ENCODE data around the gene SCARF2.
"Not testable (repeated sequence)": the region's sequence is repeated elsewhere in the genome, so short reads cannot be mapped to it uniquely, and the experiment has no call there.

The SCARF2 gene

DNA sequence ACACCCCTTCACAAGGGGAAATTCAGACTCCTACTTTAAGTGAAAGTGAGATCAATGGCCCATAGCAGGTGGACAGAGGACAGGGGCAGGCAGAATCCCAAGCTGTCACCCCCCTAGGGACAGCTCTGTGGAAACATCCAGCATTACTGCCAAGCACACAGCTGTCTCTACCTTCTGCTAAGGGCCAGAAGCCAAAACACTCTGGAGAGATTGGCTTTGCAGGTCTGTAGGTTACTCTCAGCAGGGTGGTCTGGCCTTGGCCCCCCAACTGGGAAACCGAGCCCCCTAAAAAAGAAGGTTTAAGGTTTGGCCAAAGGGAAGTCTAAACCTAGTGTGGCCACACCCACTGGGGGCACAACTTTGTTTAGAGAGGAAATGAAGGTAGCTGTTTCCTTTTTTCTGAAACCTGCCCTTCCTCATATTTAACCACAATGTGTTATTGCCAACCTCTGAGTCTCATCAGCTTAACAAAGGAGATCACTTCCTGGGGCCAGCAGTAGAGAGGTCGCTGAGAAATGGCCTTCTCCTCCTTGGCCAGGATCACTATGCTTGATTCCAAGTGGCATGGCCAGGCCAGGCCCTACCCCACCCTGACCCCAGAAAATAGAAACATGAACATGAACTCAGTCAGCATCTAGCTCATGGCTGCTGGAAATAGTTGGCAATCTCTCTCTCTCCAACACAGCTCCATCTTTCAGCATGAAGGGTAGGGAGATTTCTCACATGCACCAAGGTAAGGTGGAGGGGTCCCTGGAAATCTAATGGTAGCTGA lies 25.9 kb upstream of the SCARF2 start:
- FAIRE-seq (peak; percentile 89), DNase-seq (ENCODE audit: extremely low spot score, insufficient read length, low read depth) (no peak)

DNA sequence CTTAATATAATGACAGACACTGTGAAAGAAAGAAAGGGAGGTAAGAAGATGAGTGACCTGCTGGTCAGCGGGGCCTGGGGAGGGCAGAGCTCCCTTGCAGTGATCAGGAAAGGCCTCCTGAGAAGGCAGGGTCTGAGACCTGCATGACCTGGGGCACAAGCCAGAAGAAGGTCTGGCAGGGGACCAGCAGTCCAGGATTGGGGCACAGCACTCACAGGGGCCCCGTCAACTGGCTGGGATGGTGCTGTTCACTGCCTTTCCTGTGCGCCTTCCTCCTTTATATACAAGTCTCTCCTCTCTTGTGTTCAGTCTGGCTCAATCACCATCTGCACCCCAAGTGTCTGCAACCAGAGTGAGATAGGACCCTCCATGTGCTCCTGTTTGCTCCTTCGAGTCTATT lies 22.2 kb upstream of the SCARF2 start:
- no peak for DNase-seq (ENCODE audit: extremely low spot score, insufficient read length, low read depth)
- FAIRE-seq: no peak

DNA sequence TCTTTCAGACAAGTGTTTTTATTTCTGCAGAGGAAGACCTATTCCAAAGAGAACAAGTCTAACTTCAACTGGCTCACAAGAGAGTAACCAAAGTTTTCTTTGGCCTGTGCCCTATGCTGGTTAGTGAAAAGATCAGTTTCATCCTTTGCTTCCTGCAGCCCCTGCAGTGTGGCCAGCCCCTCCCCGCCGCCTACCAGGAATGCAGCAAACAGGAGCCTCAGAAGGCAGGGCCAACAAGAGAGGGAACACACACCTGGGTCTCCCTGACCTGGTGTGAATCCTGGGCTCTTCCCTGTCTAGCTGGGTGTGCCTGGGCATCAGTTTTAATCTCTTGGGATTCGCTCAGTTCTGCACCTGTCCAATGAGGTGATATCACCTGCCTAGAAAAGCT lies 21.5 kb upstream of the SCARF2 start:
- no peak for DNase-seq (ENCODE audit: extremely low spot score, insufficient read length, low read depth)

DNA sequence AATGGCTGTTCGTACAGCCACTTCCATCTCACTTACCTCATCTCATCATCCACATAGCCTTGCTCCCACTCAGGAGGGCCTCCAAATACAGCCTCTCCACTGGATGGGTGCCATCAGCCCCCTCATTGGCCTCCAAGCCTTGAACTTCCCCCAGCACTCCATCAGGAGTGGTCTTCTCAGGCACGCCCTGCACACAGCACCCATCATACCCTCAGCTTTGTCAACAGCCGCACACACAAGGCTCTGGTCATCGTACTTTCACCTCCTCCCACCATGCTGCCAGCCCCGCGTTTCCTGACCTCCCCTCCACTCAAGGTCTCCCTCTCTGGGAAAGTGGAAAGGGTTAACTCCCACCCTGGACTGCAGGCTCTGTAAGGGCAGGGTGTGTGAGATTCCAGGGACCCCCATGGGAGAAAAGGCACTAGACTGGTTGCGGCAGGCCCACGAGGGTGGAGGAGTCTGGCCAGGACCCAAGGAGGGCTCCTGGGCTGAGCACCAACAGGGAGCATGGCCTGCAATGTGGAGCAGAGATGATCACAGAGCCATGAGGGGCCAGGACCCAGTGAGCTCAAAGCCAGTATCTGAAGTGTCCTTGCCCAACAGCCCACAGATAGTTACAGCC lies 21.0 kb upstream of the SCARF2 start:
- FAIRE-seq (no peak), DNase-seq (ENCODE audit: extremely low spot score, insufficient read length, low read depth) (no peak)

More for the DNA sequence above, 21.5 kb upstream of the SCARF2 start:
- FAIRE-seq: no peak

DNA sequence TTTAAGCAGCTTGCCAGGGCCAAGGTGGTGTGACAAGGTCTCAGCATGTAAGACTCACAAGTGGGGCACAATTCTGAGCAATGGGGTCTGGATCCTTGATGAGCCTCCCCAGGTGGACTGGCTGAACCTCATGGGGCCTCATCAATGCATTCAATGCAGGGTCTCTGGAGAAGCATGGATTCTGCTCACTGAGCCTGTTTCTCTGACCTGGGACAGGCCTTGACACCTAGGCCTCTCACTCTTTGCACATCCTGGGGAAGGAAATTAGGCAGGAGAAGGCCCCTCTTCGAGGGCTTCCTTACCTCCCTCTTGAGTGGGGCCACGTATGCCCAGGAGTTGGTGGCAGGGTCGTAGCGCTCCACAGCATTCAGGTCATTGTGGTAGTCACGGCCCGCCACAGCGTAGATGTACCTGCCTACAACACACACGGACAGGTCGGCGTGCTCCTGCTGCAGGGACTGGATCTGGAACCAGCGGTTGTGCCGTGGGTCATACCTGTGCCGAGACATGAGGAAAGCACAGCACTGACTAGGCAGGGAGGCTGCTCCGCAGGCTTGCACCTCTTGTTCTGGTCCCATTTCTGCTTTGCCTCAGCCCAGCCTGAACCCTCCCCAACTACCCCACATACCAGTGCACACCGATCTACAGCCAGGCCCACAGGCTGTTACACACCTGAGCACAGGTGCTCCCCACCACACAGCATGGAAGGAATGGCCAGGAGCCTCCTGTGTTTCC lies 20.0 kb upstream of the SCARF2 start:
- DNase-seq (ENCODE audit: extremely low spot score, insufficient read length, low read depth) (no peak), FAIRE-seq (no peak)

DNA sequence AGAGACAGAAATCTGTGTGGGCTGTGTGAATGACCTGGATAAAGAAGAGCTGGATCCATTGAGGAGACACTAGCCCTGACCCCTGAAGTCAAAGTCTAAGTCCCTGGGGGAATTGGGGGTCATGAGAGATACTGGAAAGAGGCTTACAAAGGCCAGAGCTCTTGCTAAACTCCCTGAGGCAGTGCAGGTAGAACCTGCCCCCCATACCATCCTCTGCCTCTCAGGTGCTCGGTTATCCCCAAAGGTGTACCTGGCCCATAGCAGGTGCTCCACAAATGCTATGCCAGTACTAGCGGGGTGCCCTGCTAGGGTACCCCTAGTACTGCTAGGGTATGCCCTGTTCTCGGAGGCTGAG lies 19.1 kb upstream of the SCARF2 start:
- FAIRE-seq: no peak
- DNase-seq (ENCODE audit: extremely low spot score, insufficient read length, low read depth): no peak

DNA sequence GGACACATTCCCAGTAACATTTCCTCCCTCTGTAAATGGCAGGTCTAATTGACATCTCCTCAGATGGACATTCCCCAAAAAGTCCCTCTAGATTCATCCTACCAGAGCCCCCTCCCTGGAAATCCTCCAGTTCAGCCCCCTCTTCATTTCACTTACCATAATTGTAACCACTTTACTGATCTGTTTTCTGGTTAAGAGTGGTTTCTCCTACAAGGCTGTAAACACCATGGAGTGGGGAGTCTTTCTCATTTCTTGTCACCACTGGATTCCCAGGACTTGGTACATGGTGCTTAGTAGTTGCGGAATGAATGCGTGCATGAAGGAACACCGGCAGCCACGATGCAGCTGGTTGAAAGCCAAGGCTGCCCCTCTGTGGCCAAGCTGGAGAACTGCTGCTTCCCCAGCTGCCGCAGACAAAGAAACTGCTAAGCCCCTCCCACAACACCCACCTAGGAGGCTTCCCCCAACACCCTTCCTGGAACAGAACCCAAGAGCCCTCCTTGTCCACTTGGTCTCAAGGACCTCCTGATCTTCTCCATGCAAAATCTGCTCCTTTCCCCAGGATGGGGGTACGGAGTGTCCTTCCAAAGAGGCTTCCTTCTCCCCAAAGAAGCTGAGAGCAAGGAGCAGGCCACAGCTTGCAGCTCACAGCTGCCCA lies 18.6 kb upstream of the SCARF2 start:
- FAIRE-seq: peak; percentile 84
- peak; percentile 70 for DNase-seq (ENCODE audit: extremely low spot score, insufficient read length, low read depth)

DNA sequence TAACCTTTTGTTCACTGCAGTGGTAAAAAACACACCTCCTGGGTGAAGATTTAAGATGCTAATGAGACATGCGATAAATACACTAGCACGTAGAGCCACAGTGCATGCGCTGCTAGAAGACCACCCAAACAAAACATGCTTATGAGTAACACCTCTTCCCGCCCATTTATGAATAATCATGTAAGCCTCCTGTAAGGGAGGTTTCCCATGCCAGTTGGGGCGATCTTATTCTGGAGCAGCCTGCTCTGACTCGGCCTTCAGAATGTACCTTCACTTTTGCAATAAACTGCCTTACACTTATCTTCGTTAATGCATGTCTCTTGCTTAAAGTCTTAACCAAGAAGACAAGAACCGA lies 18.1 kb upstream of the SCARF2 start:
- FAIRE-seq: no peak

DNA sequence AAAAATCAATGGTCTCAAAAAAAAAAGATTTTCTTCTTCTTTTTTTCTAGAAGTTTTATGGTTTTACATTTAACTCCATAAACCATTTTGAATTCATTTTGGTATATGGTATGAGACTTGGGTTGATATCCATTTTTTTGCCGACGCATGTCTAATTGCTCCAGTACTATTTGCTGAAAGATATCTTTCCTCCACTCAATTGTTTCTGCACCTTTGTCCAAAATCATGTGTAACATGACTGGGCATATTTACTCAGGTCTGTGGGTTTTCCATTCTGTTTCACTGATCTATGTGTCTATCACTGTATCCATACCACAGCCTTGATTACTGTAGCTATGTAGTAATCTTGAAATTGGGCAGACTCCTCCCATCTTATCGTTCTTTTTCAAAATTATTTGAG lies 15.6 kb upstream of the SCARF2 start:
- FAIRE-seq: no peak

More for the DNA sequence above, 18.1 kb upstream of the SCARF2 start:
- no peak for DNase-seq (ENCODE audit: extremely low spot score, insufficient read length, low read depth)

DNA sequence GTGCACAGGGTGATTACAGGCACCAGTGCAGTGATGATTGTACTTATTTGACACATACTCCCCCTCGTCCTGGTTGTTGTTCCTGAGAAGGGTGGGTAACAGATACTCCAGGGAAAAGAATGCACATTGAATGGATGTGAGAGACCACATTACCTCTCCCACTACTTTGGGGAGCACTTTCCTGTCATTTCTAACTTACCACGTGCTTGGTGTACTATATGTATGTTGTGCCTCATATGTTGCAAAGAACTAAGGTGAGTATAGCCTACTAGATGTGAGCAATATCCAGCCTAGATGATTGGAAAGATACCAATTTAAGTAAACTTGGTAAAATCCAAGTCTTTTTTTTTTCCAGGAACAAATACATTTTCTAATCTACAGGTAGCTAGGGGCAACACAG lies 14.3 kb upstream of the SCARF2 start:
- DNase-seq (ENCODE audit: extremely low spot score, insufficient read length, low read depth): no peak
- FAIRE-seq: no peak

More for the DNA sequence above, 15.6 kb upstream of the SCARF2 start:
- no peak for DNase-seq (ENCODE audit: extremely low spot score, insufficient read length, low read depth)

DNA sequence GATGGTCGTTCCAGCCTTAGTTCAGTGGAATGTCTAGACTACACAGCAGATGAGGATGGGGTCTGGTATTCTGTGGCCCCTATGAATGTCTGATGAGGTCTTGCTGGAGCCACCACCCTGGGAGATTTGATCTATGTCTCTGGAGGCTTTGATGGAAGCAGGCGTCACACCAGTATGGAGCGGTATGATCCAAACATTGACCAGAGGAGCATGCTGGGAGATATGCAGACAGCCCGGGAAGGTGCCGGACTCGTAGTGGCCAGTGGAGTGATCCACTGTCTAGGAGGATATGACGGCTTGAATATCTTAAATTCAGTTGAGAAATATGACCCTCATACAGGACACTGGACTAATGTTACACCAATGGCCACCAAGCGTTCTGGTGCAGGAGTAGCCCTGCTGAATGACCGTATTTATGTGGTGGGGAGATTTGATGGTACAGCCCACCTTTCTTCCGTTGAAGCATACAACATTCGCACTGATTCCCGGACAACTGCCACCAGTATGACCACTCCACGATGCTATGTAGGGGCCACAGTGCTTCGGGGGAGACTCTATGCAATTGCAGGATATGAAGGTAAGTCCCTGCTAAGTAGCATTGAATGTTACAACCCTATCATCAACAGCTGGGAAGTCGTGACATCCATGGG lies 13.6 kb upstream of the SCARF2 start:
- peak; percentile 18 for FAIRE-seq
- DNase-seq (ENCODE audit: extremely low spot score, insufficient read length, low read depth): not testable (repeated sequence)

DNA sequence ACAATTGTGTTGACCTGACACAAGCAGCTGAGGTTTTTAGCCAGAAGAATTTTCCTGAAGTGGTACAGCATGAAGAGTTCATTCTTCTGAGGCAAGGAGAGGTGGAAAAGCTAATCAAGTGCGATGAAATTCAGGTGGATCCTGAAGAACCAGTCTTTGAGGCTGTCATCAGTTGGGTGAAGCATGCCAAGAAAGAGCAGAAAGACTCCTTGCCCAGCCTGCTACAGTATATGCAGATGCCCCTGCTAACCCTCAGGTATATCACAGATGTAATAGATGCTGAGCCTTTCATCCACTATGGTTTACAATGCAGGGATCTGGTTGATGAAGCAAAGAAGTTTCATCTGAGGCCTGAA lies 12.9 kb upstream of the SCARF2 start:
- FAIRE-seq (no peak), DNase-seq (ENCODE audit: extremely low spot score, insufficient read length, low read depth) (no peak)

DNA sequence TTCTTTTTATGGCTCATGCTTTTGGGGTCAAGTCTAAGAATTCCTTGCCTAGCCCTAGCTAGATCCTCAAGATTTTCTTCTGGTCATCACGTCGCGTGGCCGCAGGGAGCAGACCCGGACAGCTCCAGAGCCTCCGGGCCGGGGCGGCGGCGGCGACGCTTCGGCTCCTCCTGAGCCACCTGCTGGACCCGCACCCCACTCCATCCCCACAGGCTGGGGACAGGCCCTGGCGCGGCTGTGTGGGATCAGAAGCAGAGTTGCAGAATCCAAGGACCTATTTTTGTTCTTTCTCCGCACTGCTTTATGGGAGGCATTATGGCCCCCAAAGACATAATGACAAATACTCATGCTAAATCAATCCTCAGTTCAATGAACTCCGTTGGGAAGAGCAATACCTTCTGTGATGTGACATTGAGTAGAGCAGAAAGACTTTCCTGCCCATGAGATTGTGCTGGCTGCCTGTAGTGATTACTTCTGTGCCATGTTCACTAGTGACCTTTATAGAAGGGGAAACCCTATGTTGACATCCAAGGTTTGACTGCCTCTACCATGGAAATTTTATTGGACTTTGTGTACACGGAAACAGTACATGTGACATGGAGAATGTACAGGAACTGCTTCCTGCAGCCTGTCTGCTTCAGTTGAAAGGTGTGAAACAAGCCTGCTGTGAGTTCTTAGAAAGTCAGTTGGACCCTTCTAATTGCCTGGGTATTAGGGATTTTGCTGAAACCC lies 12.4 kb upstream of the SCARF2 start:
- DNase-seq (ENCODE audit: extremely low spot score, insufficient read length, low read depth) (no peak), FAIRE-seq (no peak)

DNA sequence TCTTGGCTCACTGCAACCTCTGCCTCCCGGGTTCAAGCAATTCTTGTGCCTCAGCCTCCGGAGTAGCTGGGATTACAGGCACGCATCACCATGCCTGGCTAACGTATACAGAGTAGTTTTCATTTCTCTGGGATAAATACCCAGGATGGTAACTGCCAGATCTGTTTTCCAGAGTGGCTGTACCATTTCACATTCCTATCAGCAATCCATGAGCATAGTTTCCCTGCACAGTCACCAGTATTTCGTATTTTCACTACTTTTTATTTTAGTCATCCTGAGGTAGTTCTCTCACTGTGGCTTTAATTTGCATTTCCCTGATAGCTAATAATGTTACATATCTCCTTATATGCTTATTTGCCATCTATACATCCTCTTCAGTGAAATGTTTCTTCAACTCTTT lies 11.0 kb upstream of the SCARF2 start:
- DNase-seq (ENCODE audit: extremely low spot score, insufficient read length, low read depth) (no peak), FAIRE-seq (no peak)

DNA sequence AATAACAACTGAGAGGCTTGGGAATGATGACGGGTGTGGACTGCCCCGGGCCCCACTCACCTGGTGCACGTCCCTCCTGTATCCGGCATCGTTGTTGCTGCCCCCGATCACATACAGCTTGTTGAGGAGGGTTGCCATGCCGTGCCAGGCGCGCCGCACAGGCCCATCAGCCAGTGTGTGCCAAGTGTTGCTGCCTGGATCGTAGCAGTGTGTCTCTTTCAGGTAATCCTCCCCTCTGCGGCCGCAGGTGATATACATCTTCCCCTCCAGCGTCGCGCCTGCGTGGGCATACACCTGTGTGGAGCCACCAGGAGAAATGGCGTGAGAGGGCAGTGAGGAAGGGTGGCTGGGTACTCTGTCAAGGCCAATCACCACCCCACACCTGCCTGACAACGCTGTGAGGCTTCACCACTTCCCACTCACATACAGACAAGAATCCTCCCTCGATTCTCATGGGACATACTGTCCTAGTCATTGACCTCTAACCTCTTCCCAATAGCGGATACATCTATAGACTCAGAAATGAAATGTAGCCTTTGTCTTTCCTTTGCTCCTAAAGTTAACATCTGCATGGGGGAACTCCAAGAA lies 8.9 kb upstream of the SCARF2 start:
- no peak for DNase-seq (ENCODE audit: extremely low spot score, insufficient read length, low read depth)

DNA sequence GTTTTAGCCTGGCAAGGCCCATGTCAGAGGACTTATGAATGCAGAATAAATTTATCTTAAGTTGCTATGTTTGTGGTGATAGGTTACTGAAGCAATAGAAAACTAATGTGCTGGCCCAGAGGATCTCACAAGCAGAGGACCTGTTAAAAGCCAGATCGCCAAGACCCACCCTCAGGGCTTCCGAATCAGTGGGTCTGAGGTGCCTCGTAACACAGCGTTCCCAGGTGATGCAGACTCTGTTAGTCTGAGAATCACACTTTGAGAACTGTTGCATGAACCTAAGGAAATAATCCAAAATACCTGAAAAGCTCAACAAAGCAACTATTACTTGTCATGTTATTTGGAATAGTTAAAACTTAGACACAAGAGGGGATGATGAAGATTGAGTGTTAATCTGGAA lies 6.7 kb upstream of the SCARF2 start:
- FAIRE-seq: no peak
- no peak for DNase-seq (ENCODE audit: extremely low spot score, insufficient read length, low read depth)

More for the DNA sequence above, 8.9 kb upstream of the SCARF2 start:
- FAIRE-seq: no peak

DNA sequence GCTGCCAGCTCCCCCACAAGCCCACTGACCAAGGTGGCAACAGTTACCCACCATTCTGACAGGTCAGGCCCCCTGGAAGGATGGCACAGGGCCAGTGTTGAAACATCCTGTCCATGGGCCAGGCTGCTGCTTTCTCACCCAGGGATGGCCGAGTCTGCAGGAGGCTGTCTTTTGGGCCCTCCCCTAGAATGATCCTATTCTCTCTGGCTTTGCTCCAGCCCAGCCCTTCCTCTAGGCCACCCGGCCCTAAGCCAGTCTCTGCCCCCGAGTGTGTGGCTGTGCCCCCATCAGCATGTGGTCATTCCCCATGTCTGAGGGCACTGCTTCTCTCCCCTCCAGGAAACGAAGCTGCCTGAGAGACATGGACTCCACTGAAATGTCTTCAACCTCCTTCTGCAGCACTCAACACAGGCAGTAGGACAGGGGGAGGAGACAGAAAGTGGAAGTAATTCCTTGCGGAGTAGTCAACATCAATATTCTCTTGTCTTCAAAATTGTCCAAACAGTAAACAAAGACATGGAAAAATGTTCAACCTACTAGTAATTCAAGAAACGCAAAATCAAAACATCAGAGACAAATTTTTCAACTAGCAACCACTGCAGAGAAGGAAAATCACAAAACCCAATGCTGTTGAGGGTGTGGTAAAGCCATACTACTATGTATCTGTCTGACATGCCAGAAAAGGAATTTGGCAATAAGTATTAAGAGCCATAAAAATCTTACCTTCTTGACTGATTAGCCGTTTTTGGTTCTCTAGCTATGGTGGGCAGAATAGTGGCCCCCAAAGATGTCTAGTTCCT lies 5.1 kb upstream of the SCARF2 start:
- no peak for DNase-seq (ENCODE audit: extremely low spot score, insufficient read length, low read depth)

DNA sequence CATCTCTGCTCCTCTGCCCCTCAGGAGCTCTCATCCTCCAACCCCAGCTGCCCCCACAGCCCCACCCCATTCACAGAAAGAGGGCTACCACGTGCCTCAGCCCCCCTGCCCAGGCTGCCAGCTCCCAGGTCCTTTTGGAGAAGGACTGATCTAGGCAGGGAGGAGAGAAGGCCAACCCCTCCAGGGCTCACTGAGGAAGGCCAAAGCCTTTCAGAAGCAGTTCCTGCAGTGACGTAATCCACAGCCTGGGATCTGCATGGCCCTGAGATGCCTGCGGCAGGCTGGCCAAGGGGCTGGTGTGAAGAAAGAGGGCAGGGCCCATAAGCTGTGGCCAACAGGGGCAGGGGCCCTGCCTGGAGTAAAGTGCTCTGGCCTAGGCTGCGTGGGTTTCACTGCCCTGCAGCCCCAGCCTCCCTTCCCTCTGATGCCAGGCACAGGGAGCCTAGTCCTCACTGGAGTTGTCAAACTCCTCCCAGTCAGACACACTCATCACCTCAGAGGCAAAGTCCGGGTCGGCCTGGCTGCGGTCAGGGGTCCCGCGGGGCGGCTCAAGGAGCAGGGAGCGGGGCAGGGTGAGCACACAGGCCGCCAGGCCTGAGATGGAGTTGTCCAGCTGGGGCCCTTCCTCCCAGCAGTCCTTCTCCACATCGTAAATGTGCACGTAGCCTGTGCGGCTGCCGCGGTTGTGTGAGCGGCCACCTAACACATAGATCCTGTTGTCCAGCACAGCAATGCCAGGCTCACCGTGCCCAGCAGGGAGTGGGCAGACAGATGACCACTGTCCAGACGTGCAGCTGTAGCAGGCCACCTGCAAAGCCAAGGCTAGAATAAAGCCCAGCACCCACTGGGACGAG lies 4.2 kb upstream of the SCARF2 start:
- no peak for FAIRE-seq

More for the DNA sequence above, 5.1 kb upstream of the SCARF2 start:
- no peak for FAIRE-seq

More for the DNA sequence above, 4.2 kb upstream of the SCARF2 start:
- no peak for DNase-seq (ENCODE audit: extremely low spot score, insufficient read length, low read depth)
